Measurements from ENCODE around the gene KIAA1328. TPM values are rescaled to one million over a fixed set of nuclear protein-coding genes. Genes with fewer than 3 reads are reported as not detected.
A peak's percentile ranks its signal among the peaks of the same experiment; 100 is the strongest.

KIAA1328 gene
- total RNA-seq, 1 experiment from 2014 or later = 15.5 TPM

GRCh38 chr18:36848609-36849008 is 19.7 kb downstream of the KIAA1328 start:
- Histone ChIP-seq H3K79me2 (ENCODE audit: low read length) (no peaks in the 10 kb centered on the region), H3K9ac (ENCODE audit: low read length) (no peak overlapping the region), H4K20me1 (ENCODE audit: insufficient read depth, low read depth, low read length) (no peaks in the 10 kb centered on the region), H3K9me3 (ENCODE audit: low read length) (peaks cover 9% of the 10 kb centered on the region), H2AFZ (ENCODE audit: low read length) (no peak overlapping the region), H3K4me1 (ENCODE audit: low read length) (peaks cover 5% of the 10 kb centered on the region), H3K36me3 (ENCODE audit: insufficient read depth, low read length) (peaks cover 11% of the 10 kb centered on the region), H3K9me2 (replicated peaks; ENCODE audit: insufficient read depth, low read length) (no peaks in the 10 kb centered on the region), H3K4me3 (ENCODE audit: low read length) (no peak overlapping the region), H3K27ac (ENCODE audit: low read length) (no peak overlapping the region), H3K27me3 (ENCODE audit: low read length) (no peaks in the 10 kb centered on the region), H3K4me2 (ENCODE audit: low read depth, low read length, poor library complexity, severe bottlenecking) (no peak overlapping the region)
- DNase-seq = no peak

- peaks cover 9% of the 10 kb centered on the region for H3K9me3 ChIP-seq (ENCODE audit: low read length)
- H3K36me3 ChIP-seq (ENCODE audit: insufficient read depth, low read length) = peaks cover 11% of the 10 kb centered on the region
- H3K27ac ChIP-seq (ENCODE audit: low read length) = no peak overlapping the region
- H3K4me2 ChIP-seq (ENCODE audit: low read depth, low read length, poor library complexity, severe bottlenecking) = no peak overlapping the region
- H4K20me1 ChIP-seq (ENCODE audit: insufficient read depth, low read depth, low read length) = no peaks in the 10 kb centered on the region
- H3K9me2 ChIP-seq (replicated peaks; ENCODE audit: insufficient read depth, low read length) = no peaks in the 10 kb centered on the region
- no peak overlapping the region for H2AFZ ChIP-seq (ENCODE audit: low read length)
- no peak overlapping the region for H3K4me3 ChIP-seq (ENCODE audit: low read length)
- H3K27me3 ChIP-seq (ENCODE audit: low read length) = no peaks in the 10 kb centered on the region
- DNase-seq = peak; percentile 22
- peaks cover 5% of the 10 kb centered on the region for H3K4me1 ChIP-seq (ENCODE audit: low read length)
- no peak overlapping the region for H3K9ac ChIP-seq (ENCODE audit: low read length)
- H3K79me2 ChIP-seq (ENCODE audit: low read length) = no peaks in the 10 kb centered on the region
Measured at GRCh38 chr18:36849288-36850006, 20.5 kb downstream of the KIAA1328 start.

GRCh38 chr18:36850527-36851201 is 21.7 kb downstream of the KIAA1328 start:
- Histone ChIP-seq H4K20me1 (ENCODE audit: insufficient read depth, low read depth, low read length) (no peaks in the 10 kb centered on the region), H2AFZ (ENCODE audit: low read length) (no peak overlapping the region), H3K4me3 (ENCODE audit: low read length) (no peak overlapping the region), H3K9me3 (ENCODE audit: low read length) (peaks cover 9% of the 10 kb centered on the region), H3K27me3 (ENCODE audit: low read length) (no peaks in the 10 kb centered on the region), H3K9ac (ENCODE audit: low read length) (no peak overlapping the region), H3K27ac (ENCODE audit: low read length) (no peak overlapping the region), H3K4me1 (ENCODE audit: low read length) (peaks cover 5% of the 10 kb centered on the region), H3K36me3 (ENCODE audit: insufficient read depth, low read length) (peaks cover 11% of the 10 kb centered on the region), H3K9me2 (replicated peaks; ENCODE audit: insufficient read depth, low read length) (no peaks in the 10 kb centered on the region), H3K79me2 (ENCODE audit: low read length) (no peaks in the 10 kb centered on the region), H3K4me2 (ENCODE audit: low read depth, low read length, poor library complexity, severe bottlenecking) (no peak overlapping the region)
- peak; percentile 31 for DNase-seq

- DNase-seq = peak; percentile 20
- peaks cover 5% of the 10 kb centered on the region for H3K4me1 ChIP-seq (ENCODE audit: low read length)
- no peak overlapping the region for H3K4me3 ChIP-seq (ENCODE audit: low read length)
- no peak overlapping the region for H3K27ac ChIP-seq (ENCODE audit: low read length)
- no peak overlapping the region for H2AFZ ChIP-seq (ENCODE audit: low read length)
- H3K36me3 ChIP-seq (ENCODE audit: insufficient read depth, low read length) = peaks cover 11% of the 10 kb centered on the region
- no peaks in the 10 kb centered on the region for H3K79me2 ChIP-seq (ENCODE audit: low read length)
- H4K20me1 ChIP-seq (ENCODE audit: insufficient read depth, low read depth, low read length) = no peaks in the 10 kb centered on the region
- H3K27me3 ChIP-seq (ENCODE audit: low read length) = no peaks in the 10 kb centered on the region
- H3K9ac ChIP-seq (ENCODE audit: low read length) = no peak overlapping the region
- H3K9me2 ChIP-seq (replicated peaks; ENCODE audit: insufficient read depth, low read length) = no peaks in the 10 kb centered on the region
- peaks cover 9% of the 10 kb centered on the region for H3K9me3 ChIP-seq (ENCODE audit: low read length)
- H3K4me2 ChIP-seq (ENCODE audit: low read depth, low read length, poor library complexity, severe bottlenecking) = no peak overlapping the region
Measured at GRCh38 chr18:36851202-36851590, 22.3 kb downstream of the KIAA1328 start.

GRCh38 chr18:36856815-36857214 is 27.9 kb downstream of the KIAA1328 start:
- Histone ChIP-seq H3K4me2 (ENCODE audit: low read depth, low read length, poor library complexity, severe bottlenecking) (no peak overlapping the region), H3K27ac (ENCODE audit: low read length) (no peak overlapping the region), H3K9ac (ENCODE audit: low read length) (no peak overlapping the region), H3K4me1 (ENCODE audit: low read length) (no peaks in the 10 kb centered on the region), H2AFZ (ENCODE audit: low read length) (no peak overlapping the region), H3K36me3 (ENCODE audit: insufficient read depth, low read length) (peaks cover 10% of the 10 kb centered on the region), H3K9me2 (replicated peaks; ENCODE audit: insufficient read depth, low read length) (no peaks in the 10 kb centered on the region), H3K4me3 (ENCODE audit: low read length) (no peak overlapping the region), H3K9me3 (ENCODE audit: low read length) (peaks cover 8% of the 10 kb centered on the region), H4K20me1 (ENCODE audit: insufficient read depth, low read depth, low read length) (no peaks in the 10 kb centered on the region), H3K79me2 (ENCODE audit: low read length) (no peaks in the 10 kb centered on the region), H3K27me3 (ENCODE audit: low read length) (no peaks in the 10 kb centered on the region)
- DNase-seq = peak; percentile 14

GRCh38 chr18:36862182-36862581 is 33.3 kb downstream of the KIAA1328 start:
- no peak for DNase-seq
- Histone ChIP-seq H3K4me1 (ENCODE audit: low read length) (no peaks in the 10 kb centered on the region), H2AFZ (ENCODE audit: low read length) (no peak overlapping the region), H3K9me3 (ENCODE audit: low read length) (no peaks in the 10 kb centered on the region), H3K9me2 (replicated peaks; ENCODE audit: insufficient read depth, low read length) (no peaks in the 10 kb centered on the region), H3K79me2 (ENCODE audit: low read length) (no peaks in the 10 kb centered on the region), H4K20me1 (ENCODE audit: insufficient read depth, low read depth, low read length) (no peaks in the 10 kb centered on the region), H3K27ac (ENCODE audit: low read length) (no peak overlapping the region), H3K36me3 (ENCODE audit: insufficient read depth, low read length) (no peaks in the 10 kb centered on the region), H3K4me2 (ENCODE audit: low read depth, low read length, poor library complexity, severe bottlenecking) (no peak overlapping the region), H3K9ac (ENCODE audit: low read length) (no peak overlapping the region), H3K4me3 (ENCODE audit: low read length) (no peak overlapping the region), H3K27me3 (ENCODE audit: low read length) (no peaks in the 10 kb centered on the region)

GRCh38 chr18:36867056-36867455 is 38.1 kb downstream of the KIAA1328 start:
- Histone ChIP-seq H3K9me3 (ENCODE audit: low read length) (no peaks in the 10 kb centered on the region), H3K4me1 (ENCODE audit: low read length) (no peaks in the 10 kb centered on the region), H4K20me1 (ENCODE audit: insufficient read depth, low read depth, low read length) (no peaks in the 10 kb centered on the region), H3K36me3 (ENCODE audit: insufficient read depth, low read length) (no peaks in the 10 kb centered on the region), H3K9me2 (replicated peaks; ENCODE audit: insufficient read depth, low read length) (no peaks in the 10 kb centered on the region), H3K4me3 (ENCODE audit: low read length) (no peak overlapping the region), H3K9ac (ENCODE audit: low read length) (no peak overlapping the region), H3K4me2 (ENCODE audit: low read depth, low read length, poor library complexity, severe bottlenecking) (no peak overlapping the region), H3K27me3 (ENCODE audit: low read length) (no peaks in the 10 kb centered on the region), H2AFZ (ENCODE audit: low read length) (no peak overlapping the region), H3K27ac (ENCODE audit: low read length) (no peak overlapping the region), H3K79me2 (ENCODE audit: low read length) (no peaks in the 10 kb centered on the region)
- DNase-seq = no peak

- no peak for DNase-seq
- H3K9me2 ChIP-seq (replicated peaks; ENCODE audit: insufficient read depth, low read length) = no peaks in the 10 kb centered on the region
- no peak overlapping the region for H3K4me3 ChIP-seq (ENCODE audit: low read length)
- H4K20me1 ChIP-seq (ENCODE audit: insufficient read depth, low read depth, low read length) = no peaks in the 10 kb centered on the region
- no peak overlapping the region for H2AFZ ChIP-seq (ENCODE audit: low read length)
- no peaks in the 10 kb centered on the region for H3K79me2 ChIP-seq (ENCODE audit: low read length)
- no peak overlapping the region for H3K9ac ChIP-seq (ENCODE audit: low read length)
- H3K4me1 ChIP-seq (ENCODE audit: low read length) = peaks cover 4% of the 10 kb centered on the region
- no peaks in the 10 kb centered on the region for H3K27me3 ChIP-seq (ENCODE audit: low read length)
- H3K4me2 ChIP-seq (ENCODE audit: low read depth, low read length, poor library complexity, severe bottlenecking) = no peak overlapping the region
- H3K27ac ChIP-seq (ENCODE audit: low read length) = no peak overlapping the region
- no peaks in the 10 kb centered on the region for H3K9me3 ChIP-seq (ENCODE audit: low read length)
- H3K36me3 ChIP-seq (ENCODE audit: insufficient read depth, low read length) = no peaks in the 10 kb centered on the region
Measured at GRCh38 chr18:36871801-36872200, 42.9 kb downstream of the KIAA1328 start.
